ENCODE data around the gene CABP1.

The CABP1 gene

DNA sequence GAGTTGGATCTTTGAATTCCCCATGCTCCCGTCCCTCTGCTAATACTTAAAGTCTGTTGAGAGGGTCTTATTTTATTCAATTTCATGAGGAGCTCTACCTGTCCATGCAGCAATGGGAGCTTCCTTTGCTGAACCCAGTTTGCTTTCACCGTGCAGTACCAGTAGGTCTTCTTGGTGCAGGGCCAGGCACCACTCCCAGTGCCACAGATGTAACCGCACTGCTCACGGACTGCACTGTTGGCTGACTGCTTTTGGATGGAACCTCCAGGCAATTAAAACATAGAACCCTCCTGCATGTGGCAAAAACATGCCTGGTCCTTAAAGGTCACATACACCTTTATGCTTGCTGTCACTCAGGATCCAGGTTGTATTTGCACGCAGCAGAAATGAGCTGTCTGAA is 9.3 kb upstream of the CABP1 start:
- no peak for DNase-seq (ENCODE audit: low spot score)

DNA sequence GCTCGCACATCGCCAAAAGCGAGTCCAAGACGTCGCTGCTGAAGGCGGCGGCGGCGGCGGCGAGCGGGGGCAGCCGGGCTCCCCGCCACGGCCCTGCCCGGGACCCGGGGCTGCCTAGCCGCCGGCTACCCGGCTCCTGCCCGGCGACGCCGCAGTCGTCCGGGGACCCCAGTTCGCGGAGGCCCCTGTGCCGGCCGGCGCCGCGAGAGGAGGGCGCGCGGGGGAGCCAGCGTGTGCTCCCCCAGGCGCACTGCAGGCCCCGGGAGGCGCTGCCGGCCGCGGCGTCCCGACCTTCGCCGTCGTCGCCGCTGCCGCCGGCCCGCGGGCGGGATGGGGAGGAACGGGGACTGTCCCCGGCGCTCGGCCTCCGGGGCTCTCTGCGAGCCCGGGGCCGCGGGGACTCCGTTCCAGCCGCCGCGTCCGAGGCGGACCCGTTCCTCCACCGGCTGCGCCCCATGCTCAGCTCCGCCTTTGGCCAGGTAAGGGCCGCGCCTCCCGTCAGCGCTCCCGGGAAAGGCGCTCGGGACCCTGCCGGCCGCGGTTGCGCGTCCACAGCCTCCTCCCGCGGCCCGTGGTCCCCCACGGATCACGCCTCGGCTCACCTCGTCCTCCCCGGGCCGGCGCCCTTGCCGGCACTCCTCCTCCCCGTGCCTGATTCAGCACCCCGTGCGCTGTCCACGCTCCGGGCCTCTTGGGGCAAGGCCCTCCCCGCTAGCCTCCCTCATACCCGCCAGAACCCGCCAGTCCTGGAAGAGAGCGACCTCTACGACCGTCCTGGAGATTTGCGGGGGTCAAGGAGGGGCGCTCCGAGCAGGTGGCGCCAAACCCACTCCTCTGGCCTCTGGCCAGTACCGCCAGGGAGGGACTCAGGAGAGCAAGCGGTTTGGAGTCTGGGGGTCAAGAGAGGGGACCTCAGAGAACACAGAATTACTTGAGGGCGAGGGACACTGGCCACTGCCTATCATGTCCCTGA is 721 bp downstream of the CABP1 start:
- peak; percentile 75 for DNase-seq (ENCODE audit: low spot score)

GRCh38 chr12:120642121-120642520 is 1.7 kb downstream of the CABP1 start:
- no peak for DNase-seq (ENCODE audit: low spot score)

DNA sequence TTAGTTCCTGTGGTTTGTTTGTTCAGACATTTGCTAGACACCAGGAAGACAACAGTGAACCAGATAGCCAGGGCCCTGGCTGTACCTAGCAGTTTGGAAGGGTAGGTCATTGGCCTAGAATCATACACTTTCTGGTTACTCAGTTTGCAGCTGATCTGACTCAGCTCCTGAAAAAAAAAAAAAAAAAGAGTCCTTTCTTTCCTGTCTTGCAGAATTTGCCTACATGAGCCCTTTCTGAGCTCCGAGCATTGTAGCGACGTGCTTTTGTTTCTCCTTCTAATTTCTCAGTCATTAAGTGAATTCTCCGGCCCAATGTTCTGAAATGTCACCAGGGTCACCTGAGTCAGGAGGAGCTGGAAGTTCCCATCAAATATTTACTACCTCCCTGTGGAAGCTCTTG is 2.4 kb downstream of the CABP1 start:
- DNase-seq (ENCODE audit: low spot score), result peak; percentile 60

DNA sequence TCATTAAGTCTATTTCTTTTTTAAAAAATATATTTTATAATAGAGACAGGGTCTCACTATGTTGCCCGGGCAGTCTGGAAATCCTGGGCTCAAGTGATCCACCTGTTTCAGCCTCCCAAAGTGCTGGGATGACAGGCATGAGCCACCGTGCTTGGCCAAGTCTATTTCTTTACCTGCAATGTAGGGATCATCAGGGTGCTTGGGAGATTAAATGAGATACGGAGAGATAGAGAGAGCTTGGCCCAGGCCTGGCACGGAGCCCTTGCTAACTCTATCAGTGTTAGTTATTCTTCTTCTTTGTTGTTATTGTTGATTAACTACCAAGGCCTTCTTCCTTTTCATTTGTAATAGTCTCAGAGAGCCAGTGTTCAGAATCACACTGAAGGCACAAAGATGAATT is 3.1 kb downstream of the CABP1 start:
- DNase-seq (ENCODE audit: low spot score), result no peak

DNA sequence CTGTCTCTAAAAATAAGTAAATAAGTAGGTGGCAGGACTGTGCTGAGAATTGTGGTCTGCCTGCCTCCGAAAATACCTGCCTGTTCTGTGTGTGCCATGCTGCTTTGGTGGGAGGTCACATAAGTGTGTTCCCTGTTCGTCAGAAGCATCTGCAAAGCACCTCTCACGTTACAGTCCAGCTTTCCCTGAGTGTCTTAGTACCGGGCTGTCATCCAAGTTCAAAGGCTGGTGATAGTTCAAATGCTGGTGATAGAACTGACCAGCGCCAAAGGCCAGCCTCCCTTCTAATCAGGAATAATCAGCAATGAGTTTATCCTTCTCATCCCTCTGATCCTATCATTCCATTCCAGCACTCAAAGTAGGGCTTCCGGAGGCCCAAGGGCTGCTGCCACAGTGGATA is 5.6 kb downstream of the CABP1 start:
- no peak for DNase-seq (ENCODE audit: low spot score)

- DNase-seq (ENCODE audit: low spot score), result peak; percentile 75
Measured at GRCh38 chr12:120647375-120647755, 6.9 kb downstream of the CABP1 start.

GRCh38 chr12:120649442-120650232 is 9.2 kb downstream of the CABP1 start:
- DNase-seq (ENCODE audit: low spot score), result no peak

DNA sequence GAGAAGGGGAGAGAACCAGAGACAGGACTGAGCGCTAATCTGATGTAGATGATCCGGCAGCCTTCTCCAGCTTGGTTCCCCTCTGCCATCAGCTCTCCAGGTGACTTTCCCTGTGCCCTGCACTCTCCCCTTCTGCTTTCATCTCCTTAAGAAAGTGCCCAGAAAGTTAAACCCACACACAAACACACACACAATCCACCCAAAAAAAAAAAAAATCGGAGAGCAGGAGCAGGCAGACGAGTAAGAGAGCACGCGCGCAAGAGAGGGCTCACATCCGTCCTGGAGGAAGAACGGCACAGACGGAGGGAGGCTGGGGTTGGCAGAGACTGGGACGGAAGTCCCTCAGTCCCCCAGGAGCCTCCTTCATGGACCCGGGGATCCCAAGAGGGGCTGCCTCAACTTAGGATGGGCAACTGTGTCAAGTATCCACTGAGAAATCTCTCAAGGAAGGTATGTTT is 9.8 kb downstream of the CABP1 start:
- no peak for DNase-seq (ENCODE audit: low spot score)

- no peak for DNase-seq (ENCODE audit: low spot score)
Measured at GRCh38 chr12:120651821-120652220, 11.4 kb downstream of the CABP1 start.

DNA sequence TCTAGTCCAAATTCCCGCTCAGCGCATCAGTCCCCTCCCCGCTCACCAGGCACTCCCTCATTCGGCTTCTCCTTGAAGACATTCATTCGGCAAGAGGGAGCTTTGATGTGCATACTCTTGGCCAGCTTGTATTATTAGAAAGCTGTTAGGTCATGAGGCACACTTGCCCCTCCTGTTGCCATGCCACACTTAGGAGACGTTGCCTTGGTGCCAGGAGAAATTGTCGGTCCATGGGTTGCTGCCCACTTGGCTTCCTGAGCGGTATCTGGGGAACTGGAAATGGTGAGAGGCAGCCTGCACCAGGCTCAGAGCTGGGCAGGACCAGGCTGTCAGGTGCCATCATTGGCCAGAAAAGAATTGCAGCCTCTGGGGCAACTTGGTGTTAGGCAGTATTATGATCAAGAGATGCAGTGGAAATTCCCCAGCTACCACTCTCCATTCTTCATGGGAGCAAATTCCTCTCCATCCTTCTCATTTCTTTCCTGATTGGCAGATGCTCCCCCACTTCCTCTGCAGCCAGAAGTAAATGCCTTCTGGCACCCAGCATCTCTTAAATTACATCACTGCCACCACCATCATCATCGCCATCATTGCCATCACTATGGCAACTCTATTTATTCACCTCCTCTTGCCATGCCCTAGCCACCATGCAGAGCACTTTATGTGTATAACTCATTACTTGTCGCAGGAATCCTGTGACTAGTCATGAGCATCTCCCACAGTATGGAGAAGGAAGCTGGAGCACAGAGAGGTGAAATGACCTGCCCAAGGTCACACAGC is 12.4 kb downstream of the CABP1 start:
- peak; percentile 18 for DNase-seq (ENCODE audit: low spot score)

GRCh38 chr12:120653611-120654010 is 13.2 kb downstream of the CABP1 start:
- no peak for DNase-seq (ENCODE audit: low spot score)

- DNase-seq (ENCODE audit: low spot score), result no peak
Measured at GRCh38 chr12:120654656-120655055, 14.2 kb downstream of the CABP1 start.

DNA sequence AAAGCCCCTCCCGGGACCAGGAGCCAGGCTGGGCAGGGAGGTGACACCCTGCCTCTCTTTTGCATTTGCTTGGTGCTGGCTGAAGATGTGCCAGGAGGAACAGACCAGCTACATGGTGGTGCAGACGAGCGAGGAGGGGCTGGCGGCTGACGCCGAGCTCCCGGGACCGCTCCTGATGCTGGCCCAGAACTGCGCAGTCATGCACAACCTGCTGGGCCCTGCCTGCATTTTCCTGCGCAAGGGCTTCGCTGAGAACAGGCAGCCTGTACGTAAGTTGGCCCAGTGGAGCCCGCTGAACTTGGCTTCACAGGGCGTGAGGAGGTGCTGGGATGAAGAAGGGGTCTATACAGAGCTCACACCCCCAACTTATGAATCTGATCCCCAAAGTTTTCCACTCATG is 15.6 kb downstream of the CABP1 start:
- DNase-seq (ENCODE audit: low spot score), result no peak

DNA sequence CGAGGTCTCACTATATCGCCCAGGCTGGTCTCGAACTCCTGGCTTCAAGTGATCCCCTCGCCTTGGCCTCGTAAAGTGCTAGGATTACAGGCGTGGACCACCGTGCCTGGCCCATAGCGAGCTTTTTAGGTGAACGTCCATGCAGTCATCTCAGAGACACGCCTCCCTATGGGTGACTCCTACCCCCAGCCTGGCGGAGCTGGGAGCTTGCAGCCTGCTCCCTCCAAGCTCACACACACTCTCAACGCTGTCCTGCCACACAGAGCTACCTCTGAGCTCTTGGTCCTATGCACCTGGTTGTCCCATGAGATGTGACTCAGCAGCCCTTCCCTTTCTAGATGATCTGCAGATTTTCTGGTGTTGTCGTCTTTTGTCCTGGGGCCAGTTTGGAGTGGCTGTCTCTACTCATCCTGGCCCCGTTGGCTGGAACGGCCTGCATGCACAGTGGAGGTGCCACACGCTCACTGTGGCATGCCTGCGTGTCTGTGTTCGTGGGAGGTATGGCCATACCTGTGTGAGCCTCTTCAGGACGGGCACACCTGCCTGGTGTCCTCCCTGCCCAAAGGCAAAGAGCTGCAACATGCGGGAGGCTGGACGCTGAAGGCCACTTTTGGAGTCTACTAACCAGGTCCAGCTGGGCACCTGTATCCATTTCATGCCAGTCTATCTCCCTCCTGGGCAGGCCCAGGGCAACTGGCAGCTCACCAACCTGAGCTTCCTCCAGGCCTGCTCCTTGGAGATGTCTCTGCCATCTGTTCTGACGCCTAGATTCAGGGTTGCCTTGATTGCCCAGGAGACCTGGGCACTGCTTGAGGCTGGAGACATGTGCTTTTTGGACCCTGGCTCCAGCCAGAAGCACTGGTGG is 18.1 kb downstream of the CABP1 start:
- no peak for DNase-seq (ENCODE audit: low spot score)

DNA sequence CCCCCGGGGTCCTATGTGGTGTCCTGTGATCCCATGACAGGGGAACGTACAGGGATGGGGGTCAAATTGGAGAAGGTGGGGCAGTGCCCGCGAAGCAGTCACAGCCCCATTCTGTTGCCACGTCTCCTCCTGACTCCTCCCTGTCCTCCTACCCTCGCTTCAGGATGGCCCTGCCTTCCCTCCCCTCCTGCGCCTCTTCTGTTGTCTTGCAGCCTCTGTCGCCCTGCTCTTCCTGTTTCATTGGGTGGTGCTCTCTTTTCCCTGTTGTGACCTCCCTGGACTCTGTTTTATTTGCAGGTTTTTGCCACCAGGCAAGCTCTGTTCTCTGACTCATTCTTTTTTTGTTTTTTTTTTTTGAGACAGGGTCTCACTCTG is 18.7 kb downstream of the CABP1 start:
- no peak for DNase-seq (ENCODE audit: low spot score)

- no peak for DNase-seq (ENCODE audit: low spot score)
Measured at GRCh38 chr12:120661432-120661831, 21.0 kb downstream of the CABP1 start.

DNA sequence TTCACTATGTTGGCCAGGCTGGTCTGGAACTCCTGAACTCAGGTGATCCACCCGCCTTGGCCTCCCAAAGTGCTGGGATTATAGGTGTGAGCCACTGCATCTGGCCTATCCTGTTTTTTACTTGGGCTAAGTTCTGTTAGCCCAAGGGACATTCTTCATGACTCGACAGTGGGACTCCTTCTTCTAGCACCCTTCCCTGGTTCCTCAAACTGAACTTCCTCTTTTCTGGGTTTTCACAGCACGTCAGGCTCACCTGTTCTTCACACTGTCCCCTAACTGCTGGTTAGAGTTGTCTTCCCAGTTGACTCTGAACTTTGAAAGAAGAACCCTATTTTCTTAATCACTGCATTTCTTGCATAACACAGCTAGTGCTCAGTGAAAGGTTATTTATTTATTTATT is 22.5 kb downstream of the CABP1 start:
- no peak for DNase-seq (ENCODE audit: low spot score)

- no peak for DNase-seq (ENCODE audit: low spot score)
Measured at GRCh38 chr12:120663741-120664140, 23.3 kb downstream of the CABP1 start.

- no peak for DNase-seq (ENCODE audit: low spot score)
Measured at GRCh38 chr12:120666571-120667390, 26.4 kb downstream of the CABP1 start.

All from RKO (cell line).